Stimulated activated naive CD4-positive, alpha-beta T cell treated with Interleukin-2 at 50 U/mL for 16 hours (primary cell): ENCODE results near the gene PRKD3.
"Not testable (repeated sequence)": the region's sequence is repeated elsewhere in the genome, so short reads cannot be mapped to it uniquely, and the experiment has no call there.

Source experiments
- DNase-seq: peaks from one replicate; lab custom pipeline; 2025; lab: John Stamatoyannopoulos, UW

Gene PRKD3

DNA sequence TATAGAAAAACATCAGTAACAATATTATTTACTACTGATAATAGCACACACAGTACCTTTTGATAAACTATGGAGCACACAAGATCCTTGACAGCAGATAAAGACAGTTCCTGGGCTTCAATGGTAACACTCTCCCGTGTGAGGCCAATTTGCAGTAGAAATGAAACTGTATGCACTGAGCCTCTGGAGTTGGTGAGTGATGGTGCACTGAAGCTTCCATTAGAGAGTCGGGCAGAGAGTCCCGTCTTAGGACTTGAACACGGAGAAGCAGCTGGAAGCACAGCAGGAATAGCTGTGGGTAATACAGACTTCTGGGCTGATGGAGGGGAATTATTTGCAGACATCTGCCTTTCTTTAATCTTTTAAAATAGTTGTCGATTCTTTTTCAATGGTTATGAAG lies 8.5 kb downstream of the PRKD3 start:
- no peak for DNase-seq

- DNase-seq = no peak
Measured at GRCh38 chr2:37315364-37315763, 9.3 kb downstream of the PRKD3 start.

GRCh38 chr2:37307500-37307899 lies 17.1 kb downstream of the PRKD3 start:
- DNase-seq = no peak

DNA sequence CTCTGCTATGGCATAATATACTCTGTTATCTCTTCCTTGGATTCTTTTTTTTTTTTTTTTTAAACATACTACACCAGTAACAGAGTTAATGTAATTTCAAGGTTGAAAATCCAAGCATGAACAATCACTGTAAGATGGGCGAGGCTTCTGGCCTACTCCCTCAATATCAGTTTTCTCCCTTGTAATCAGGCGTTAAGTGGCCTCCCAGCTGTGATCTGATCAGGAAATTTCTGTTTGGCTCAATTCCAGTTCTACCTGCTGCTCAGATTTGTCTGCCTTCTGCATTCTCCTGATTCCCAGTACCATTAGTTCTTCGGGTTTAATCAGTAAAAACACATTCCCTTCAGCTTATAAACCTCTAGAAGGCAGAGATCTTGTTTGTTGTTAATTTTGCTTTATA lies 18.6 kb downstream of the PRKD3 start:
- no peak for DNase-seq

DNA sequence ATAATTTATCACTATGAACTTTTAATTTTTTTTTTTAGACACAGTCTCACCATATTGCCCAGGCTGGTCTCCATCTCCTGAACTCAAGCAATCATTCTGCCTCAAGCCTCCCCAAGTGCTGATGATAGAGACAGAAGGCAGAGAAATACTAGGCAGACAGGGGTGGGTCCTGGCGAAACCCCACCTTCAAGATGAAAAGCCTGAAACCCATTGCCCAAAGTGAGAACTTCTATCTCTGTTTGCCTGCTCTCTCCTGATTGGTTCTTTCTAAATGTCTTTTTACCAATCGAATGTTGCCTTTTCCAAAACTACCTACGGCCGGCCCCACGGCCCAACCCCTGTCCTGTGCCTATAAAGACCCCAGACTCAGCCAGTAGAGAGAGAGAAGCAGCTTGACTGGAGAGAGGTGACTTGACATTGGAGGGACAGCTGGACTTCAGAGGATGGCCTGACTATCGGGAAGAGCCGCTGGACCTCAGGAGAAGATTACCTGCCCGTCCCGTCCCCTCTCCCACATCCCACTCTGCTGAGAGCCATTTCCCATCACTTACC lies 21.9 kb downstream of the PRKD3 start:
- DNase-seq = no peak

DNA sequence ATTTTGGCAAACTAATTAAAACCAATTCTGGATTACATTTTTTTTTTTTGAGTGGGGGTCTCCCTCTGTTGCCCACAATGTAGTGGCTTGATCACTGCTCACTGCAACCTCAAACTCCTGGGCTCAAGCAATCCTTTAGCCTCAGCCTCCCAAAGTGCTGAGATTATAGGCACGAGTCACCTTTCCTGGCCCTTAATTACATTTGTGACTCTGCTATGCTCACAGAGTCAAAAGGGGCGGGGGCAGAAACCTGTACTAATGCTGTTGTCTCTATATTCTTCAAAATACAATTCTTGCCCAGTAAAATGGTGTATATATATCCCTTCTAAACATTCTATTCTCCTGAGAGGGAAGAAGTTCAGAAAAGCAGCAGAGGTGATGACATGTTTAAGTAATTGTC lies 23.2 kb downstream of the PRKD3 start:
- no peak for DNase-seq

DNA sequence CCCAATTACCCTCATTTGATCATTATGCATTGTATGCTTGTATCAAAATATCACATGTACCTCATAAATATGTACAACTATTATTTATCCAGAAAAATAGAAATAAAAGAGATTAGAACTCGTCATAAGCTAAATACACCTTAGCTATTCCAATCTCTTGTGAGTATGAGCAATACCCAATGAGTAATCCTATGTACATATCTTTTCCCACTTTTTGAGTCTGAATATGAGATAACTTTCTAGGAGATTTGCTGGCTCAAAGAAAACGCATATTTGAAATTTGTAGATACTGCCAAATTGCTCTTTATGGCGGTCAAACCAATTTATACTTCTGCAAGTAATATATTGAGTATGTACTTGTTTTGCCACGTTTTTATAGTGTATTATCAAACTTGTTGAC lies 24.1 kb downstream of the PRKD3 start:
- DNase-seq = no peak

DNA sequence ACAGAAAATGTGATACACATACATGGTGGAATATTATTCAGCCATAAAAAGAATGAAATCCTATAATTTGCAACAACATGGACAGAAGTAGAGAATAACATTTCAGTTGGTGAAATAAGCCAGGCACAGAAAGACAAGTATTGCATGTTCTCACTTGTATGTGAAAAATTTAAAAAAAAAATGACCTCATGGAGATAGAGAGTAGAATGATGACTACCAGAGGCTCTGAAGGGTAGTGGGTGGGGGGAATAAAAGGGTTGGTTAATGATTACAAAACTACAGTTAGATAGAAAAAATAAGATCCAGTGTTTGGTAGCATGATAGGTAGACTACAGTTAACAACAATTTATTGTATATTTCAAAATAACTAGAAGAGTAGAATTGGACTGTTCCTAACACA lies 24.5 kb downstream of the PRKD3 start:
- no peak for DNase-seq

DNA sequence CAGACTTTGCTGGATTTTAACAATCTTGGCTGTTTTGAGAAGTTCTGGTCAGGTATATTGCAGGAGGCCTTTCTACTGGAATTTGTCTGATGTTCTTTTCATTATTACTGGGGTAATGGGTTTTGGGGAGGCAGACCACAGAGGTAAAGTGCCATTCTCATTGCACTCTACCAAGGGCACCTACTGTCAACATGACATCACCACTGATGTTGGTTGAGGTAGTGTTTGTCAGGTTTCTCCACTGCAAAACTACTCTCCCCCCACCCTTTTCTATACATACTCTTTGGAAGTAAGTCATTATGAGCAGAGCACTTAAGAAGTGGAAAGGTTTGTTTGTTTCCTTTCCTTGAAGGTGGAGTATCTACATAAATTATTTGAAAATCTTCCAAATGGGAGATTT lies 27.0 kb downstream of the PRKD3 start:
- DNase-seq = no peak

DNA sequence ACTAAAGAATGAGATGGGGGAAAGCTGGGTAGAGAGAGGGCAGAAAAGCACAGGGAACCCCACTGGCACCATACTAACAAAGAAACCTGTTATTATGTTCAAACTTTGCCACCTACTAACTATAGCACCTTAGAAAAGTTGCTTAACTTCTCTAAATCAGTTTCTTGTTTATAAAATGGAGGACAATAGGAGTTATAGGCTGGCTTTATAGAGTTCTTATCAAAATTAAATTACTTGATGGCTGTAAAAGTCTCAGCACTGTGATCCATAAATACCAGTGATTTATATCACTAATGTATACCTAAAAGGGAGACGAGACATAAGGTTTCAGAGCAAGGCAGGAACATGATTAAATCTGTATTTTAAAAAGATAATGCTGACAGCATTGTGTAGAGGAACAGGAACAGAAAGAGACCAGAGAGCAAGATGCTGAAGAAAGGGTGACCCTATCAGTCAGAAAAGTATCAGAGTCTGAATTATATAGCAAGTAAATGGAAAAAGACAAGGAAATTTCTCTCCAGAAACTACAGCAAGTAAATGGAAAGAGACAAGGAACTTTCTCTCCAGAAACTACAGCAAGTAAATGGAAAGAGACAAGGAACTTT lies 29.1 kb downstream of the PRKD3 start:
- DNase-seq = no peak

DNA sequence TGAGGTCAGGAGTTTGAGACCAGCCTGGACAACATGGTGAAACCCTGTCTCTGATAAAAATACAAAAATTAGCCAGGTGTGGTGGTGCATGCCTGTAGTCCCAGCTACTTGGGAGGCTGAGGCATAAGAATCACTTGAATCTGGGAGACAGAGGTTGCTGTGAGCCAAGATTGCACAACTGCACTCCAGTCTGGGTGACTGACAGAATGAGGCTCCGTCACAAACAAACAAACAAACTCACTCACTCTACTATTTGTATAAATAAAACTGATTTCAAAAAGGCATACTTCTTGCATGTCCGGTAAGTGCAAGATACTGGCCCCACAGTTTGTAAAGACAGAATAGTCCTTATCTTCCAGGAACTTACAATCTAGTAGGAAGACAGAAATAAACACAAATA lies 29.8 kb downstream of the PRKD3 start:
- not testable (repeated sequence) for DNase-seq

DNA sequence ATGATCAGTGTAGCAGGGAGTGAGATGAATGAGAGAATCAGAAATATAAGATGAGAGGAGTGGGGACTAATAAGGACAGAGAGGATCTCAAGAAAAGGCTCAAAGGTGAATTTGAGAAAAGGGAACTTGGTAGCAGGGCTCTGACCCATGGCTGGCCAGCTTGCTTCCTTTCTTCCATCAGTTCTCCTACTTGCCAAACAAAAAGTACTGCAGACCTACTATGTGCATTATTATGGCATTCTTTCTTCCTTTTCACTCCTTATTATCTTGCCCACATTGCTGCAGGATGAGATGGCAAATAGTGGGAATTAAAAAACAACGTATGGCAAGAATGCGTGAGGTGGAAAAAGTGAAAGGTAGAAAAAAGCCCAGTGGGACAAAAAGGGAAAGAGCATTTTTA lies 33.0 kb downstream of the PRKD3 start:
- DNase-seq = no peak

- DNase-seq = no peak
Measured at GRCh38 chr2:37287966-37288365, 36.7 kb downstream of the PRKD3 start.

- DNase-seq = no peak
Measured at GRCh38 chr2:37284381-37284780, 40.3 kb downstream of the PRKD3 start.

GRCh38 chr2:37283207-37283606 lies 41.4 kb downstream of the PRKD3 start:
- DNase-seq = no peak

- DNase-seq = no peak
Measured at GRCh38 chr2:37282746-37283145, 41.9 kb downstream of the PRKD3 start.

DNA sequence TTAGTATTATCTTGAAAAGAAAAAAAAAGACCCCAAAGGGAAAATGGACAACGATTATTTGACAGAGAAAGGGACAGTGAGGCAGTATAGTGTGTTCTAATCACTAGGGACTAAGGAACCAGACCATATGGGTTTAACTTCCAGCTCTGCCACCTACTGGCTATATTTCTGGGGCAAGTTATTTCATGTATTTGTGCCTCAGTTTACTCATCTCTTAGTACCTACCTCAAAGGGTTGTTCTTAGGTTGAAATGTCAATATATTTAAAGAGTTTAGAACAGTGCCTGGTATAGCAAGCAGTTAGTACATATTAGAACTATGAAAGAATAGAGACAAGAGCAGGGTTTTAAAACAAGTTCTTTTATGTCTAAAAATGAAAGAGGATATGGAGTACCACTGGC lies 42.7 kb downstream of the PRKD3 start:
- no peak for DNase-seq

DNA sequence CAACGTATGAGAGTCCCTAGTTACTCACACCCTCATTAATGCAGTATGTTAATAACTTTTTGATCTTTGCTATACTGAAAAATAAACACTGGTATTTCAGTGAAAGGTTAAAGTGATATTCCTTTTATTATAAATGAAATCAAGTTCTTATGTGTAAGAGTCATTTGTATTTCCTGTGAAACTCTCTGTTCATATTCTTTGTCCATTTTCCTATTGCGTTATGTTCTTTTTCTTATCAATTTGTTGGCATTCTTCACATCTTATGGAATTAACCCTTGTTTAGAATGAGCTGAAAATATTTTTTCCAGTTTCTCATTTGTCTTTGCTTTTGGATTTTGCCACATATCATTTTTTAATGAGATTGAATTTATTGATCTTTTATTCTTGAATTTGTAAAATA lies 48.3 kb downstream of the PRKD3 start:
- DNase-seq = no peak
